Natural killer cell treated with Interleukin-12 subunit alpha and Interleukin-12 subunit beta and Interleukin-15 and Interleukin-18, amount 100 ng/mL, for 72 hours (primary cell): Measurements from ENCODE around the gene PCDH19. TPM values are rescaled to one million over a fixed set of nuclear protein-coding genes. Genes with fewer than 3 reads are reported as not detected.

Experiments used
- ATAC-seq, 2 donors: fragments of 150-1000 bp; cut with Tn5 transposase in 1 of 2; sonication (Bioruptor Pico), chemical (Tn5 transposase) in 1 of 2; 2 replicates each; pipeline ENCODE4 v1.10.0; 2021
- DNase-seq: peaks from one replicate; pipeline ENCODE4 v3.0.0; 2022; ENCODE audit warnings: low spot score
- H3K27ac Mint-ChIP-seq, 2 donors: 1 replicate in 1 of 2; 2 replicates in 1 of 2; pipeline ENCODE4 v1.8.0; 2022; ENCODE audit warnings: mixed read lengths in 2 of 2, mild to moderate bottlenecking in 1 of 2, moderate library complexity in 1 of 2
- H3K27me3 Mint-ChIP-seq, 2 donors: 1 replicate in 1 of 2; 2 replicates in 1 of 2; pipeline ENCODE4 v1.8.0; 2022; ENCODE audit warnings: mixed read lengths in 2 of 2
- H3K36me3 Mint-ChIP-seq: one replicate; pipeline ENCODE4 v1.8.0; 2022; ENCODE audit warnings: mixed read lengths
- H3K4me1 Mint-ChIP-seq, 2 donors: 1 replicate in 1 of 2; 2 replicates in 1 of 2; pipeline ENCODE4 v1.8.0; 2022; ENCODE audit warnings: low read depth in 2 of 2, mixed read lengths in 2 of 2, mild to moderate bottlenecking in 1 of 2
- H3K4me3 Mint-ChIP-seq: one replicate; pipeline ENCODE4 v1.8.0; 2022; ENCODE audit warnings: mixed read lengths
- H3K9me3 Mint-ChIP-seq: 2 replicates; pipeline ENCODE4 v1.8.0; 2022; ENCODE audit warnings: mixed read lengths
- total RNA-seq, 2 donors: library from RNA; stranded (reverse); gene quantifications; one replicate each; pipeline ENCODE4 v1.2.3, GENCODE V29; 2022

The PCDH19 gene
- total RNA-seq, 2 donors from 2014 or later = not detected

GRCh38 chrX:100315566-100315965, 94.5 kb downstream of the PCDH19 start:
- Mint-ChIP-seq H3K4me1 (no peaks in the 10 kb centered on the region), H3K4me3 (no peak overlapping the region), H3K27ac (no peak overlapping the region), H3K27me3 (peaks cover 0 to 3% of the 10 kb centered on the region in 2 donors), H3K36me3 (no peaks in the 10 kb centered on the region), H3K9me3 (peaks cover 6% of the 10 kb centered on the region)
- DNase-seq = no peak
- ATAC-seq = no peak

GRCh38 chrX:100299559-100299958, 110.5 kb downstream of the PCDH19 start:
- DNase-seq = no peak
- H3K27ac Mint-ChIP-seq = no peak overlapping the region
- peaks cover 4% of the 10 kb centered on the region for H3K9me3 Mint-ChIP-seq
- H3K27me3 Mint-ChIP-seq = peaks cover 0 to 7% of the 10 kb centered on the region in 2 donors
- ATAC-seq = no peak
- no peaks in the 10 kb centered on the region for H3K36me3 Mint-ChIP-seq
- no peak overlapping the region for H3K4me3 Mint-ChIP-seq
- H3K4me1 Mint-ChIP-seq = no peaks in the 10 kb centered on the region

GRCh38 chrX:100297728-100298127, 112.3 kb downstream of the PCDH19 start:
- Mint-ChIP-seq H3K4me1 (no peaks in the 10 kb centered on the region), H3K27ac (no peak overlapping the region), H3K36me3 (no peaks in the 10 kb centered on the region), H3K4me3 (no peak overlapping the region), H3K9me3 (peaks cover 3% of the 10 kb centered on the region), H3K27me3 (peaks cover 0 to 8% of the 10 kb centered on the region in 2 donors)
- ATAC-seq (no peak), DNase-seq (no peak)

GRCh38 chrX:100296183-100296753, 113.8 kb downstream of the PCDH19 start:
- ATAC-seq (no peak), DNase-seq (no peak)
- peaks cover 0 to 7% of the 10 kb centered on the region in 2 donors for H3K27me3 Mint-ChIP-seq
- no peak overlapping the region for H3K27ac Mint-ChIP-seq
- H3K36me3 Mint-ChIP-seq = no peaks in the 10 kb centered on the region
- H3K9me3 Mint-ChIP-seq = peaks cover 3% of the 10 kb centered on the region
- H3K4me3 Mint-ChIP-seq = no peak overlapping the region
- no peaks in the 10 kb centered on the region for H3K4me1 Mint-ChIP-seq

GRCh38 chrX:100294965-100295364, 115.1 kb downstream of the PCDH19 start:
- H3K27me3 Mint-ChIP-seq = peaks cover 0 to 7% of the 10 kb centered on the region in 2 donors
- H3K4me1 Mint-ChIP-seq = no peaks in the 10 kb centered on the region
- no peaks in the 10 kb centered on the region for H3K36me3 Mint-ChIP-seq
- no peak overlapping the region for H3K27ac Mint-ChIP-seq
- no peak overlapping the region for H3K4me3 Mint-ChIP-seq
- ATAC-seq = no peak
- DNase-seq = no peak
- peaks cover 3% of the 10 kb centered on the region for H3K9me3 Mint-ChIP-seq

GRCh38 chrX:100289066-100289558, 121.0 kb downstream of the PCDH19 start:
- Mint-ChIP-seq H3K4me1 (no peaks in the 10 kb centered on the region), H3K36me3 (no peaks in the 10 kb centered on the region), H3K9me3 (peaks cover 3% of the 10 kb centered on the region), H3K27ac (no peak overlapping the region), H3K4me3 (no peak overlapping the region), H3K27me3 (peaks cover 0 to 7% of the 10 kb centered on the region in 2 donors)
- DNase-seq (no peak), ATAC-seq (no peak)

- Mint-ChIP-seq H3K27me3 (no peaks in the 10 kb centered on the region), H3K27ac (no peak overlapping the region), H3K4me1 (no peaks in the 10 kb centered on the region), H3K9me3 (no peaks in the 10 kb centered on the region), H3K4me3 (no peak overlapping the region), H3K36me3 (no peaks in the 10 kb centered on the region)
- ATAC-seq = no peak
- no peak for DNase-seq
Measured at GRCh38 chrX:100277231-100277630, 132.8 kb downstream of the PCDH19 start.

GRCh38 chrX:100274916-100275315, 135.2 kb downstream of the PCDH19 start:
- Mint-ChIP-seq H3K4me1 (no peaks in the 10 kb centered on the region), H3K36me3 (no peaks in the 10 kb centered on the region), H3K4me3 (no peak overlapping the region), H3K27ac (no peak overlapping the region), H3K27me3 (no peaks in the 10 kb centered on the region), H3K9me3 (no peaks in the 10 kb centered on the region)
- DNase-seq (no peak), ATAC-seq (no peak)

GRCh38 chrX:100265179-100265578, 144.9 kb downstream of the PCDH19 start:
- DNase-seq (no peak), ATAC-seq (no peak)
- peaks cover 4% of the 10 kb centered on the region for H3K9me3 Mint-ChIP-seq
- no peak overlapping the region for H3K27ac Mint-ChIP-seq
- H3K27me3 Mint-ChIP-seq = peaks cover 0 to 5% of the 10 kb centered on the region in 2 donors
- no peaks in the 10 kb centered on the region for H3K36me3 Mint-ChIP-seq
- H3K4me3 Mint-ChIP-seq = no peak overlapping the region
- no peaks in the 10 kb centered on the region for H3K4me1 Mint-ChIP-seq

- H3K4me3 Mint-ChIP-seq = no peak overlapping the region
- peaks cover 4% of the 10 kb centered on the region for H3K9me3 Mint-ChIP-seq
- H3K4me1 Mint-ChIP-seq = no peaks in the 10 kb centered on the region
- peaks cover 0 to 5% of the 10 kb centered on the region in 2 donors for H3K27me3 Mint-ChIP-seq
- no peaks in the 10 kb centered on the region for H3K36me3 Mint-ChIP-seq
- H3K27ac Mint-ChIP-seq = no peak overlapping the region
- no peak for DNase-seq
- ATAC-seq = peak in 1 of 2 donors; percentile 61
Measured at GRCh38 chrX:100264200-100264599, 145.9 kb downstream of the PCDH19 start.

GRCh38 chrX:100263650-100264049, 146.4 kb downstream of the PCDH19 start:
- Mint-ChIP-seq H3K36me3 (no peaks in the 10 kb centered on the region), H3K4me3 (no peak overlapping the region), H3K9me3 (peaks cover 4% of the 10 kb centered on the region), H3K27ac (no peak overlapping the region), H3K4me1 (no peaks in the 10 kb centered on the region), H3K27me3 (peaks cover 0 to 5% of the 10 kb centered on the region in 2 donors)
- no peak for ATAC-seq
- no peak for DNase-seq

- Mint-ChIP-seq H3K36me3 (no peaks in the 10 kb centered on the region), H3K27ac (no peak overlapping the region), H3K4me1 (no peaks in the 10 kb centered on the region), H3K9me3 (peaks cover 4% of the 10 kb centered on the region), H3K4me3 (no peak overlapping the region), H3K27me3 (peaks cover 0 to 2% of the 10 kb centered on the region in 2 donors)
- DNase-seq (no peak), ATAC-seq (no peak)
Measured at GRCh38 chrX:100248885-100249493, 161.1 kb downstream of the PCDH19 start.

- H3K4me3 Mint-ChIP-seq = no peak overlapping the region
- peaks cover 0 to 2% of the 10 kb centered on the region in 2 donors for H3K27me3 Mint-ChIP-seq
- peaks cover 3% of the 10 kb centered on the region for H3K9me3 Mint-ChIP-seq
- ATAC-seq = no peak
- DNase-seq = no peak
- no peaks in the 10 kb centered on the region for H3K4me1 Mint-ChIP-seq
- no peaks in the 10 kb centered on the region for H3K36me3 Mint-ChIP-seq
- H3K27ac Mint-ChIP-seq = no peak overlapping the region
Measured at GRCh38 chrX:100247826-100248225, 162.2 kb downstream of the PCDH19 start.

- no peak for DNase-seq
- no peaks in the 10 kb centered on the region for H3K4me1 Mint-ChIP-seq
- H3K4me3 Mint-ChIP-seq = no peak overlapping the region
- no peaks in the 10 kb centered on the region for H3K36me3 Mint-ChIP-seq
- H3K27me3 Mint-ChIP-seq = no peaks in the 10 kb centered on the region
- H3K27ac Mint-ChIP-seq = no peak overlapping the region
- H3K9me3 Mint-ChIP-seq = no peaks in the 10 kb centered on the region
- ATAC-seq = no peak
Measured at GRCh38 chrX:100244681-100245080, 165.4 kb downstream of the PCDH19 start.
